ENCODE measurements around the gene NEMP2.

NEMP2 gene, protein sequence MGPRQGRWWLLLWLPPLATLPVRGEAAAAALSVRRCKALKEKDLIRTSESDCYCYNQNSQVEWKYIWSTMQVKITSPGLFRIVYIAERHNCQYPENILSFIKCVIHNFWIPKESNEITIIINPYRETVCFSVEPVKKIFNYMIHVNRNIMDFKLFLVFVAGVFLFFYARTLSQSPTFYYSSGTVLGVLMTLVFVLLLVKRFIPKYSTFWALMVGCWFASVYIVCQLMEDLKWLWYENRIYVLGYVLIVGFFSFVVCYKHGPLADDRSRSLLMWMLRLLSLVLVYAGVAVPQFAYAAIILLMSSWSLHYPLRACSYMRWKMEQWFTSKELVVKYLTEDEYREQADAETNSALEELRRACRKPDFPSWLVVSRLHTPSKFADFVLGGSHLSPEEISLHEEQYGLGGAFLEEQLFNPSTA

GRCh38 chr2:190534310-190535120 is at the start of gene NEMP2:
TSS of gene NEMP2 (minus strand) at chr2:190534722. CDS start at chr2:190534655, 67 bp downstream.
- no peak for DNase-seq

DNA sequence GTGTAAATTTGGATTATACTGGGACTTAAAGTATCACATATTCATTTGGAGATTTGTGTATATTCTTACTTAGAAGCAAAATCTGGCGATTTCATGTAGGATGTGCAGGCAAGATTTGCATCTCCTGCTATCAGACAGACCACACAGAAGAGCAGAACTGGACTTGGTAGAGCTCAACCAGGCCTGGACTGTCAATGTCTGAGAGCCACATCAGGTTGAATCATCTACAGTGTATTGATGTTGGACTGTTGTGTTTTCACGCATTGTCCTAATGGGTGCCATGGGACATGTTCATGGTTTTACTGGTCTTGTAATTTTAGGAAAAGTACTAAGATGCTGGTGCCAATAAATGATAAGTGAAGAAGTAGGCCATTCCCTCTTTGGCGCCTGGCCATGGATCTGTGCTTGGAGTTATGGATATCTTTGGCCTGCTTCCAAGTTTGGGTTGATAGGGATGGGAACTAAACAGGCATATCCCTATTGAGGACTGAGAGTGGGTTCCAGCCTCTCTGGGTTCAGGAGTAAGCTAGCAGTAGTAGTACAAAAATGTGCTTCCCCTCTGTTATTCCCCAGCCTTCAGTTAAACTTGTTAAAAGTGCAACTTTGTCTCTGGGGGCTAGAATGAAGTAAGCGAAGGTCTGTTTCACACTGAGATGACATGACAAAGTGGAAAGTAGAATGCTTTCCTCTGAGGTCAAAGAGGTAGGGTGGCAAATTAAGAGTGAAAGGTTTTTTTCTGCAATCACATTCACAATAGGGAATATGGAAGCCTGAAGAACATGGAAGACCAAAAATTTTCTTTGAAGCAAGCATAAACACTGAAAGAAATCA is 49.2 kb upstream of the NEMP2 start:
- no peak for DNase-seq

GRCh38 chr2:190582736-190583506 is 48.4 kb upstream of the NEMP2 start:
- no peak for DNase-seq

GRCh38 chr2:190582019-190582418 is 47.5 kb upstream of the NEMP2 start:
- DNase-seq, result no peak

- no peak for DNase-seq
These were observed 45.7 kb upstream of the NEMP2 start for GRCh38 chr2:190579915-190580846.

DNA sequence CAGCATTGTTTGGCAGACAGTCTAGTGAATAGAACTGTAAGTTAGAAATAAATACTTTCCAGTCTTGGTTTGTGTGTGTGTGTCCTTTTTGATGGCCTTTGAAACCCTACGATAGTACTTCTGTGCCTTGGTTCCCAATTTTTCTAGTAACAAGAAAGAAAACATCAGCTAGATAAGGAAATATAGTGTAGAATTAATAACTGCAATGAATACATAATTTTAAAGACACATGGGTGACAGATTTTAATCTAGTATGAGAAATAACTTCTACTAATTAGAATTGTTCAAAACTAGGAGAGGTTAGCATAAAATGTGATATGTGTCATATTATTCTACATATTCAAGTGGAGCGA is 44.5 kb upstream of the NEMP2 start:
- no peak for DNase-seq

DNA sequence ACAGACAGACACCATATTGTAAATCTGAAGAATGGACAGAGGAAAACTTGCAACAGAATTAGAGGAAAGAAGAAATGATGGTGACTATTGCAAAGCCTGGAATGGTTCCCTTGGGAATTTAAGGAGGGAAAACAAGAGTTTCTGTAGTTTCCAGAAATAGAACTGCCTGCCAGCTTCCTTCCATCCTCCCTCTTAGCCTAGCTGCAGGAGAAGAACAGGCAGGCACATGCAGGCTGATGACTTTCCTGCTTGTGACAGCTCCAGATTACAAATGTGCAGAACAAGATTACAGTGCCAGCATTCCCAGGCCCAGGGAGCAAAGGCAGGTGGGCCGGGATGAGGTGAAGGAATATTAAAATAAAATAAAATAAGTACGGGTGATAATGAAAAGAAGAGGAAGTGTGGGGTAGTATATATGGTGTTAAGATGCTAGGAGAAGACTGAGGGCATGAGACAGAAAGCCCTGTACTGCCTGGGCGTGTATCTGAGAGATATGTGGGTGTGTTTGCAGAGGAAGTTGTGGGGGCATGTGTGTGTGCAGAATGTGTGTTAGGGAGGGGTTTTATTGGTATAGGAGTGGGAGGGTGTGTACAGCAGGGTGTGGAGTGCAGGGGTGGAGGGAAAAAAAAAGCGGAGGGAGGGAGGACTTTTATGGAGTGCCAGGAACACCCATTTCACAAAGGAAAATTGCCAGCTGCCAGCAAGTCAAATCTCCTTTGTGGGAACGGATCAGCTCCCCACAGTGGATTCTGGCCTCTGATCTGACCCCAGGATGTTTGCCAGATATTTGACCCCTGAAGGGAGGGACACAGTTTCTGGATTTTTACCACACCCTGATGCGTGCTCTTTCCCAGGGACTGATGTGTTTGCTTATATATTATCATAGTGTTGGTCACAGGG is 43.9 kb upstream of the NEMP2 start:
- no peak for DNase-seq

DNA sequence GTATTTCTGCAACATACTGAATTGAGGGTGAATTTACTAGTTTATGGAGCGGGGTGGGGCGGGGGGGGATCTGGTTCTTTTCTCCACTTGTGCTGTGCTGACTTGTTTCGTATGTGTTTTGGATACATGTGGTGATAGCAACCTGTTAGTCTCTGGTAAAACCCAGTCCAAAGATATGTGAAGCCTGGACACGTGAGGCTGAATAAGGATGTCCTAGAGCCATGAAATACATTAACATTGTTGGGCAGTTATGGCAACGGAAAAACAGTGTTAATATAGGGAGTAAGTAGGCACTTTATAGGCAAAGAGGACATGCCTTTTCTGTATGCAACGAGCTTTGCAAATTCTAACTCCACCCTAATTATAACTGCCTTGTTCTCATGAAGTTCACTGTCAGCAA is 42.1 kb upstream of the NEMP2 start:
- DNase-seq, result no peak

GRCh38 chr2:190575263-190575662 is 40.7 kb upstream of the NEMP2 start:
- DNase-seq, result no peak

- DNase-seq, result no peak
These were observed 39.6 kb upstream of the NEMP2 start for GRCh38 chr2:190574169-190574568.

GRCh38 chr2:190572246-190572645 is 37.7 kb upstream of the NEMP2 start:
- no peak for DNase-seq

DNA sequence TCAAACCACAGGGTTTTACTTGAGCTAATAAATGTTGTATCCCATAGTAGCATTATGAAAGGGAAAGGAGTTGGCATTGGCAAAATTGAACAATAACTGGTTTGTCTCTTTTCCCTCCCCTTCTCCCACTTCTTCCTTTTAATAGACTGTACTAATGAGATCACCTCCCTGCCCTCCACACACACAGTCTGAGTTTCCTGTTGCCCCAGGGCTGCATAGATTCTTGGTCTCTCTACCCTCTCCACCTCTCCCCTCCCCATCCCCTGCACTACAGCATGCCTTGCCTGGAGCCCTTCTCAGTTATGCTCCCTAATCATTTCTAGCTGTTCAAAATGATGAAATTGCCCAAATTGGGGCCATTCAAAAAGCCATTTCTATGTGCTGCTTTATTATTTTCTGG is 37.2 kb upstream of the NEMP2 start:
- DNase-seq, result no peak

- DNase-seq, result no peak
These were observed 36.3 kb upstream of the NEMP2 start for GRCh38 chr2:190570871-190571270.

DNA sequence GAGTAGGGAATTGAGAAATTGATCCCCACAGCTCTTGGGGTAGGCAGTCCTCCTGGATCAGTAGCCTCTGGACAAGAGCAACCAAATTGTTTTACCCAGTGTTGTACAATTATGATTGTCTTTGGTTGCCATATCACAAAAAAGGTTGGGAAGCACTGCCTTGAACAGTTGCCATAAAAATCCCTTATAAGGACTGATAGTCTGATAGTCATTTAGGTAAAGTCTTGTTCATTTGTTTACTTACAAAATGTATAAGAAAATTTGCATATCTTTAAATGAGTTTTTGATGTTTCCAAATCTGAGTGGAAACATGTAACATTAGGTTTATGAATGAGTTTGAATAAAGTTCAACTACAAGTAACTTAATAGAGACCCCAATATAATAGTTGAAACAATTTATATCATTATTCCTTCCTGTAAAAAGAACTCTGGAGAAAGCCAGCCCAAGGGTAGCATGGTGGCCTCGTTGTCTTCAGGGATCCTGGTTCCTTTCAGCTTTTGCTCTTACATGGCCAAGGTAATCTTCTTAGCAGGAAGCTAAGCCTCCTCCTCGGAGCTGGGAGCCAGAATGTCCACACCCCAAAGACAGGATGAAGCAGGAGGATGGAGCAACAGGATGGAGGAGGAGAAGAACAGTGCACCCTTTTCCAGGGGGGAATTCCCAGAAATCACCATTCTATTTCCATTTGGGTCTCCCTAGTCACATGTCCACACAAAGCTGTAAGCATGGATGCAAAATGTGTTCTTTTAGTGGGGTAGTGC is 35.7 kb upstream of the NEMP2 start:
- no peak for DNase-seq

DNA sequence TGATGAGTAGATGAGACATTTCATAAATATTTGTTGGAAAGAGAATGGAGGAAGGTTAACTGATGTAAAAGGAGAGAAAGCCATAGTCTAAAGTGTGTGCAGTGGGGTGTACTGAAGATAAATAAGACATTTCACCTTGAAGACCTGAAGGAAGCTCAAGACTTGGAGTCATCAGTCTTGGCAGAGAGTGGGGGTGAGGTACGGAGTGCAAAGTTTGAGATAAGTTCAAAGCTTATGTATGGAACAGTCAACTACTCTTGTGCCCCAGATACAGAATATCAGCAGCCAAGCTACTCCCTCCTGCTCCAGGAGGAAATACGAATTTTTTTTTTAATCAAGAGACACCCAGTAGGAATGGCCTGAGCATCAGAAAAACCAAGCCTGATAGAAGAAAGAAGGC is 30.3 kb upstream of the NEMP2 start:
- no peak for DNase-seq

- no peak for DNase-seq
These were observed 29.1 kb upstream of the NEMP2 start for GRCh38 chr2:190563646-190564045.

- no peak for DNase-seq
These were observed 28.6 kb upstream of the NEMP2 start for GRCh38 chr2:190563109-190563508.

DNA sequence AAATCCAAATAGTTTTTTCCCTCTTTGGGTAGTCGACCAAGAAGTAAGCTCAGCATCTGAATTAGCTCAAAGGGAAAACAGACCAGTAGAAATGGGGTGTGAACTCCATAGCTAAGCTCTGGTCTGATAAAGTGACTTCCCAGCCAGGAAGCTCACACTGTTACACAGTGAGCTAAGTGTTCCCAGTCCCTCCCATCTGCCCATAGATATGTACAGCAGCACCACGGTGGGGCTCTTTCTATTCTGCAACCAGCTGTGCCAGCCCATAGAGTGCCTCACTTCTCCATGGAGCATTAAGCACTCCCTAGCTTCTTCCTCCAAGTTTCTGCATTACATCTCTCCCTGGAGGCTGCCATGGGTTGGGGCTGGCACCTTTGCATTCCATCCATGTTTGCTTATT is 27.6 kb upstream of the NEMP2 start:
- DNase-seq, result no peak

DNA sequence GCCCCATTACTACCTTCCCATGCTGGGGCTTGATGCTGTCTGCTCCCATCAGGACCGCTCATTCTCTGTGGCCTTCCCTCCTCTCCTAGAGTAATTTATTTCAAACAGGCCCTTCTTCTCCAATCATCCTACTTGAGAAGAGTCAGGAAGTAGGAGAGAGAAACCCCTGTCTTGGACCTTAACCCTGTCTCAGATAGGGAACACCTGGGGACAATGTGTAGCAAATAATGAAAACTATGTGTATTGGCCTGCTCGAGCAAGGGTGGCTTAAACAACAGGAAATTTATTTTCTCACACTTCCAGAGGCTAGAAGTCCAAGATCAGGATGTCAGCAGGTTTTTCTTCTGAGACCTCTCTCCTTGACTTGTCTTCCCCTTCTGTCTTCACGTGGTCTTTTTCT is 26.6 kb upstream of the NEMP2 start:
- DNase-seq, result no peak
